SU-DHL-6 (cell line): Measurements from ENCODE around the gene NCCRP1.

Experiments used
- CTCF ChIP-seq: fragments of 200-600 bp; sonication (generic); IDR thresholded peaks from one replicate; pipeline ENCODE4 v1.5.1; 2017; ENCODE audit warnings: antibody characterized with exemption, mild to moderate bottlenecking, low read length, moderate library complexity; ENCODE audit not compliant: insufficient read depth, poor library complexity, severe bottlenecking
- EZH2phosphoT487 ChIP-seq: fragments of 200-600 bp; sonication (generic), shearing (Covaris generic); conservative IDR thresholded peaks from 2 replicates; pipeline ENCODE4 v1.6.1; 2018; ENCODE audit warnings: mild to moderate bottlenecking, antibody characterized with exemption, low read length, moderate library complexity, mixed read lengths

GRCh38 chr19:39170386-39171231 lies 26.2 kb upstream of the NCCRP1 start:
- TF ChIP-seq CTCF (no peak), EZH2phosphoT487 (no peak)
